ENCODE results near the gene VTI1A. TPM values are rescaled to one million over a fixed set of nuclear protein-coding genes. Genes with fewer than 3 reads are reported as not detected.

VTI1A gene
- total and polyA plus RNA-seq, 8 donors: 7.3 to 20.2 (median 11.6) TPM

GRCh38 chr10:112715581-112715980 is 268.6 kb downstream of the VTI1A start:
- Histone ChIP-seq H3K36me3 (no peaks in the 10 kb centered on the region), H3K4me1 (no peaks in the 10 kb centered on the region), H3K9me3 (no peaks in the 10 kb centered on the region), H3K4me3 (no peak overlapping the region), H3K27me3 (no peaks in the 10 kb centered on the region), H3K27ac (no peak overlapping the region)
- FAIRE-seq: no peak
- 93% methylated on average over 5 of the region's 5 CpGs for WGBS, 2 donors
- ATAC-seq: no peak
- no peak for DNase-seq
- no peak for TF ChIP-seq CTCF (IDR thresholded peaks at IDR 0.05)
- intact Hi-C loops (cut with DNase I): no loop called here

GRCh38 chr10:112716076-112716475 is 269.1 kb downstream of the VTI1A start:
- no peak for ATAC-seq
- intact Hi-C loops (cut with DNase I): no loop called here

GRCh38 chr10:112716924-112717413 is 270.0 kb downstream of the VTI1A start:
- FAIRE-seq (no peak), DNase-seq (peak in 2 of 6 donors; percentile 16 to 17), ATAC-seq (peak; percentile 56 to 78 (median 72))
- Histone ChIP-seq H3K27me3 (no peaks in the 10 kb centered on the region), H3K9me3 (no peaks in the 10 kb centered on the region), H3K27ac (no peak overlapping the region), H3K36me3 (no peaks in the 10 kb centered on the region), H3K4me3 (no peak overlapping the region), H3K4me1 (no peaks in the 10 kb centered on the region)
- TF ChIP-seq CTCF (IDR thresholded peaks at IDR 0.05): no peak
- WGBS, 2 donors: 52 to 61% methylated on average over 6 of the region's 6 CpGs
- intact Hi-C loops (cut with DNase I): no loop called here

More at GRCh38 chr10:112716076-112716475, 269.1 kb downstream of the VTI1A start:
- TF ChIP-seq CTCF (IDR thresholded peaks at IDR 0.05): no peak
- H3K27ac ChIP-seq: no peak overlapping the region
- H3K4me3 ChIP-seq: no peak overlapping the region
- DNase-seq (no peak), FAIRE-seq (no peak)
- 94 to 96% methylated on average over 3 of the region's 3 CpGs for WGBS, 2 donors
- no peaks in the 10 kb centered on the region for H3K36me3 ChIP-seq
- no peaks in the 10 kb centered on the region for H3K4me1 ChIP-seq
- no peaks in the 10 kb centered on the region for H3K9me3 ChIP-seq
- no peaks in the 10 kb centered on the region for H3K27me3 ChIP-seq

GRCh38 chr10:112720178-112720577 is 273.2 kb downstream of the VTI1A start:
- no peaks in the 10 kb centered on the region for H3K27me3 ChIP-seq
- no peaks in the 10 kb centered on the region for H3K4me1 ChIP-seq
- no peak for ATAC-seq
- H3K36me3 ChIP-seq: no peaks in the 10 kb centered on the region
- H3K4me3 ChIP-seq: no peak overlapping the region
- TF ChIP-seq CTCF (IDR thresholded peaks at IDR 0.05): no peak
- H3K9me3 ChIP-seq: no peaks in the 10 kb centered on the region
- H3K27ac ChIP-seq: no peak overlapping the region
- no peak for FAIRE-seq
- DNase-seq: no peak
- intact Hi-C loops (cut with DNase I): no loop called here

- ATAC-seq (peak; percentile 72 to 87 (median 83)), FAIRE-seq (peak; percentile 83), DNase-seq (peak in 1 of 6 donors; percentile 23)
- no peaks in the 10 kb centered on the region for H3K9me3 ChIP-seq
- H3K4me1 ChIP-seq: no peaks in the 10 kb centered on the region
- H3K27ac ChIP-seq: no peak overlapping the region
- H3K27me3 ChIP-seq: no peaks in the 10 kb centered on the region
- 45 to 49% methylated on average over 5 of the region's 5 CpGs for WGBS, 2 donors
- intact Hi-C loops (cut with DNase I): no loop called here
- H3K36me3 ChIP-seq: no peaks in the 10 kb centered on the region
- peak; percentile 37 to 58 (median 47) for TF ChIP-seq CTCF (IDR thresholded peaks at IDR 0.05)
- H3K4me3 ChIP-seq: no peak overlapping the region
These were observed 274.2 kb downstream of the VTI1A start for GRCh38 chr10:112721080-112721698.

Data from pancreas (tissue), 10 donors.